CD4-positive, alpha-beta T cell treated with Interleukin-12 subunit alpha and Interleukin-12 subunit beta, for 1 hour (primary cell): ENCODE data around the gene SSTR5.
"Not testable (repeated sequence)": the region's sequence is repeated elsewhere in the genome, so short reads cannot be mapped to it uniquely, and the experiment has no call there.

Experiments used
- DNase-seq: peaks from one replicate; pipeline ENCODE4 v3.0.0-alpha.2; 2020

SSTR5 gene

DNA sequence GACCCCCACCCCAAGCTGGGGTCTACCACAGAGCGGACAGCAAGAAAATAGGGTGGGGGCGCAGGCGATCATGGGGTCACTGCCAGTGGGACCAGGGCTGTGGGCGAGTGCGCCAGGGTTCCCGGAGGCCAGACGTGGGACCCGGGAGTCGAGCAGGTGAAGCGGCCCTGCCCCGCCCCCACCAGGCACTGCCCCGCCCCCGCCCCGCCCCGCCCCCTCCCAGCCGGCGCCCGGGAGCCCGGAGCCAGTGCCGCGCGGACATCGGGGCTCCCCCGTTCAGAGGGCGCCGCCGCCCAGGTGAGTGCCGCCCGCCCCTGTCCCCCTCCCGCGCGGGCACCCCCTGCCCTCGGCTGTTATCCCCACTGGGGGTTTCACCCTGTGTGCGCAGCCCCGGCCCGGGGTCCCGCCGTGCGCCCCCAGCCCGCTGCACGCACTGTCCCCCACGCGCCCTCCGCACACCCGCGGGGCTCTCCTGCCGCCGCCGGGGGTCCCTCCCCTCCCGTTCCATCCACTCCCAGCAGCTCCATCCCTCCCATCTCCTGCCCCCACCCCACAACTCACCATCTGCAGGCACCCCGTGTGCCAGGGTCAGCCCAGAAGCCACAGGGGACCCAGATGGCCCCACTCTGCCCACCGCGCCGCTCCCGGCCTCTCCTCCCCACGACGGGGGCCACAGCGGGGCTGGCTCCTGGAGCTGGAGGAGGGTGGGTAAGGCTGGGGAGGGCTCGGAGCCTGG is at the start of gene SSTR5:
SSTR5 (plus strand) TSS at position 222 of the 736 bp plus-strand sequence. CDS start 6,122 bp downstream, outside the sequence.
- no peak for DNase-seq

DNA sequence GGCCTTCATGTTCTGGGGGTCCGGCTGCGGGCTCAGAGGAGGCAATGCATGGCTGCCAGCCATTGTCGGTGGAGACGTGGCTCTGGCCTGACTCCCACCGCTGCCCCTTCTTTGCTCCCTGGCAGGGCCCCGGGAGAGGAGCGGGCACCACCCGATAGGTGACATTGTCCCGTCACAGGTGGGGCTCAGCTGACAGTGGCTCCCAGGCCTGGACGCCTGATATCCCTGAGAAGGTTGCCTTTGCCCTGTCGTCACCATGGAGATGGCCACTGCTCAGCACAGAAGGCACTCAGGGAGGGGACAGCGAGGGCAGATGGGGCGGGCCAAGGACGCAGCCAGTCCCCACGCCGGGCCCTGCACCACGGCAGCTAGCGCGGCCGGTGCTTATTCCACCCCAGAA is 48.4 kb upstream of the SSTR5 start:
- no peak for DNase-seq

DNA sequence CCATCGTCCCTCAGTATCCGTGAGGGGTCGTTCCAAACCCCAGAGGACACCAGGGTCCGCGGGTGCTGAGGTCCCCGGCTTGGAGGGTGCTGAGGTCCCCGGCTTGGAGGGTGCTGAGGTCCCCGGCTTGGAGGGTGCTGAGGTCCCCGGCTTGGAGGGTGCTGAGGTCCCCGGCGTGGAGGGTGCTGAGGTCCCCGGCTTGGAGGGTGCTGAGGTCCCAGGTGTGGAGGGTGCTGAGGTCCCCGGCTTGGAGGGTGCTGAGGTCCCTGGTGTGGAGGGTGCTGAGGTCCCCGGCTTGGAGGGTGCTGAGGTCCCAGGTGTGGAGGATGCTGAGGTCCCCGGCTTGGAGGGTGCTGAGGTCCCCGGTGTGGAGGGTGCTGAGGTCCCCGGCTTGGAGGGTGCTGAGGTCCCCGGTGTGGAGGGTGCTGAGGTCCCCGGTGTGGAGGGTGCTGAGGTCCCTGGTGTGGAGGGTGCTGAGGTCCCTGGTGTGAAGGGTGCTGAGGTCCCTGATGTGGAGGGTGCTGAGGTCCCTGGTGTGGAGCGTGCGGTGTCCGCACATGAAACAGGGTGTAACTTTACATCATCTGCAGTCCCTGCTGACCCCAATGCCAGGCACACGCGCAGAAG is 47.3 kb upstream of the SSTR5 start:
- not testable (repeated sequence) for DNase-seq

DNA sequence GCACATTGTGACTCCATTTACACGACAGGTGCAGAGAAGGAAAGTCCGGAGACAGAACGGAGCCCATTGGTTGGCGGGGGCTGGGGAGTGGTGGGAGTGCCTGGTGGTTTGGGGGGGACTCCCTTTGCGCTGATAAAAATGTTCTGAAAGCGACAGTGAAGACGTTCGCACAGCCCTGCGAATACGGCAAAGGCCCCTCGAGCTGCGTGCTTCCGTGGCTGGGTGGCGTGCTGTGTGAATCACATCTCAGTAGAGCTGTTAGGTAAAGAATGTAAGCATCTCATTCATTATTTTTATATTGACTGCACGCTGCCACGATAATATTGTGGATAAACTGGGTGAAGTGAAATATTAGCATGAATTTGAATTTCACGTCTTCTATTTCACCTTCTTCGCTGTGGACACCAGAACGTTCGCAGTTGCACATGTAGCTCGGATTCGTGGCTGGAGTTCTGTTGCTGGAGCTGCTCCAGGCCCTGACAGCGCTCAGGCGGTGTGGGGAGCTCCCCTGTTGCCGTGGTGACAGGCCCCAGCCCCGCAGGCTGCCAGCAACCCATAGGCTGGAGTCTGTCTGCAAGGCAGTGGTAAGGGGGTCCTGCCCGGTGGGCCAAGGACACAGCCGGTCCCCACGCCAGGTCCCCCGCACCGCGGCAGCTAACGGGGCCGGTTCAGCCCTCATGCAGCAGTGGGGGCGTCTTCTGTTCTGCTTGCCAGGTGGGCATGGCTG is 46.3 kb upstream of the SSTR5 start:
- DNase-seq, result no peak

DNA sequence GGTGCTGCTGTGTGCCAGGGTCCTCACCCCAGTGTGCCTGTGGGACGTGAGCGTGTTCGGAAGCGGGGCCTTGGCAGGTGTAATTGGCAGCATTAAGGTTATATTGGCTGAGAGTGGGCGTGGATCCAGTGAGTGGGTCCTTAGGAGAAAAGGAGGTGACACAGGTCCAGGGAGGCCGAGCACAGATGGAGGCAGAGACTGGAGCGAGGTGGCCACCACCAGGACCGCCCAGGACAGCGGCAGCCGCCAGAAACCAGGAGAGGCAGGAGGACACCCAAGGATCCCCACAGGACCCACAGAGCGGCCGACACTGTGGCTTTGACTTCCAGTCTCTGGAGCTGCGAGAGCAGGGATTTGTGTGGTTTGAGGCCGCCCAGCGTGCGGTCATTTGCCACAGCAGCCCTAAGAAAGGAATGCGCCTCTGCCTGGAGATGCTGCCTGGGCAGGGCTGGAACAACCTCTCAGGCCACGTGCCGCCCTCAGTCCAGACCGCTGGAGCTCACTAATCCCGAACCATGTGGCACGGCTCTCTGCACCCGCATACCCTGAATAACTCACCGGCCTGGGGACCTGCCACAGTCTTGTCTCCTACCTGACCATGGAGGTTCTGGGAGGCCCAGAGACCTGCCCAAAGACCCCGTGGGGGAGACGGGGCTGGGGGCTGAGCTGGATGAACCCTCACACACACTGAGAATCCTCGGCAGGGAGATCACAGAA is 45.6 kb upstream of the SSTR5 start:
- no peak for DNase-seq

DNA sequence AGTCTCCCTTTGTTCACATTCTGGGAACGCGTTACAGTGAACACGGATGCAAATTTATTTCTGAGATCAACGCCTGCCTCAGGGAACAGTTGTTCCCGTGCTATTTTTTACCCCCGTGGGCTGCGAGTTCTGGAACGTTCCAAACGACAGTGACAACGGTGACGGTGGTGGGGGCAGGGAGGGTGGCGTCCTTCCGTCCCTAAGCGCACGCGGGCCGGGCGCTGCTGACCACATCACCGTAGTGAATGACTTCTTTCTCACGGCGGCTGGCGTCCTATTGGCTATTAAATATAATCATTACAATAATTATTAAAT is 45.1 kb upstream of the SSTR5 start:
- no peak for DNase-seq

DNA sequence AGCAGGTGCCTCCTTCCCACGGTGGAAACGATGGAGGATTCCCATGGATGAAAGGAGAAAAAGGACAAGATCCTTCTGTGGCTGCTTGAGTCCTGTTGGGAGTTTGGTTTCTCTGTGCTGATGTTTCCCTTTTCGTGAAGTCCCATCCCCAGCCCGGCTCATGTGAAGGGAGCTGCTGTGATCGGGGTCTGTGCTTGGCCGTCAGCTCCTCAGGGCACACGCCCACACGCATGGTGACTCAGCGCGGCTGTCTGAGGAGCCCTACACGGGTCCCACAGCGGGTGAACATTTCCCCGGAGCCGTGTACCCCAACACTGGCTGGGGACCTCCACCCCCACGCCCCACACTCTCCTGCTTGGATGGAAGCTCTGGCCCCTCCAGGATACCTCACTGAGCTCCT is 44.5 kb upstream of the SSTR5 start:
- no peak for DNase-seq

DNA sequence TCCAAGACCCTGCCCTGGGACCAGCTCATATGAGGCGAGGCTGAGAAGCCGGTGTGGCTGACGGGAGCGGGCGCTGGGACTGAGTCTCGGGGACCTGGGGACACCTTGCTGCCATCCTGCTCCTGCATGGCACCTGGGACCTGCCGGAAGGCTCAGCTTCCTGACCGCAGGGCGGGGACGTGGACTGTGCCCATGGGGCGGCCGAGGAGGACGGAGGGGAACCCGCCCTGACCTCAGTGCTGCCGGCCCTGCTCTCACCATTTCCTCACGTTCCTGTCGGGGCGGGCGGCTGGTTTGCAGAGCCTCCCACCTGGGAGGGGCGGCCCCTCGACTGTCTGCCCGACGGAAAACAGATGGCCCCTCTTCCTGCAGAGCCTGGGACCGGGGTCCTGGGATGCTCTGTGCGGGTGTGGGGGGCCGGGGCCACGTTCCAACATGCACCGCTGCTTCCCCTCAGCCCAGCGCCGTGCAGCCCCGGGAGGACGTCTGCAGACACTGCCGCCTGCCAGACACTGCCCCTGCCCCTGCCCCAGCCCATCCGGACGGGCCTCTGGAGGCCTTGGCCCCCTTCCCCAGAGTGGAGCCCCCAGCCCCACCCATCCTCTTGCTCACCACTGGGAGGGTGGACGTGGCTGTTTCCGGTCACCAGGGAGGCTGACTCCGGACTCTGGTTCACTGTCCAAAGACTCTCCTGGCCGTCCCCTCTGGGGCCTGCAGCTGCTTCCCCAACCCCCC is 43.9 kb upstream of the SSTR5 start:
- DNase-seq, result no peak

DNA sequence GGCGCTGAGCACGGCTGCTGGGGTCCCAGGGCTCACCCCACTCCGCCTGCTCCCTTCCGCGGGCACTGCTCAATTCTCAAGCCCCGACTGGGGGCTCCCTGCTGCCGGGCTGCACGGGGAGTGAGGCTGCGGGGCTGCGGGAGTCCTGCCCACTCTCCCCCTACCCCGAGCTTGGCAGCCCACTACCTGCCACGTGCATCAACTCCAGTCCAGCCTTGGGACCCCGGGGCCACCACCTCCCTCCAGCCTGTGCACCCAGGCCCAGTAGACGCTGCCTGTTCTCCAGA is 43.3 kb upstream of the SSTR5 start:
- no peak for DNase-seq

DNA sequence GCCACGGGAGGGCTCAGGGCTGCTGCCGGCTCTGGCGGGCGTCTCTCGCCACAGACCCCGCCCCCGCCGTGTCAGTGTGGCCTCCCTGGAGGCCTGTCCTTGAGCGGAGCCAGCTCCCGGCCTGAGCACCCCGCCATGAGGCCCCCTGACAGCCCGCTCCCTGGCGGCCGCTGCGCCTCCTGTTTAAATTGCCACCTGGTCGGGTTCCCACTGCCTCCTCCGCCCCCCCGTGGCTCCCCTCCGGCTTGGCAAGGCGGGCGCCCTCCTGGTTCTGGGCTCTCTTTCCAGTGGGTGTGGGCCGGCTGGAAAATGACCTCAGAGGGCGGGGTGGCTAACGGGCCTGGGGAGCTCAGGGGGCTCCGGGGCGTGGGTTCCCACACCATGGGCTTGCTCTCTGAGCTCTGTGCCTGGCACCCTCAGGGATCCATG is 42.1 kb upstream of the SSTR5 start:
- no peak for DNase-seq

DNA sequence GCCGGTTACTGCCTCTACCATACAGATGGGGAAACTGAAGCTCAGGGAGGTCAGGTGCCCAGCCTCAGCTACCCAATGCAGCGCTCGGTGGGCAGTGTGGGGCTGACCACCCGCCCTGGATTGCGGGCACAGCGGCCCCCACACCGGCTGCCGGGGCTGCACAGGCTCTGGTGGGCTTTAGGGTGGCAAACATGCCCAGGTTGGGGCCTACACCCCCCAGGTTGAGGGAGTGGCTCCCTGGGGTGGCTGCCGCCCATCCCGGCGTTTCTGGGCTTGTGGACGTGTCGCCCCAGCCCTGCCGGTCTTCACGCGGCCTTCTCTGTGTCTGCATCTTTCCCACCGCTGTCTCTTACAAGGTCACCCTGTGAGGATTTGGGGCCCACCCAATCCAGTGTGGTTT is 40.9 kb upstream of the SSTR5 start:
- no peak for DNase-seq

DNA sequence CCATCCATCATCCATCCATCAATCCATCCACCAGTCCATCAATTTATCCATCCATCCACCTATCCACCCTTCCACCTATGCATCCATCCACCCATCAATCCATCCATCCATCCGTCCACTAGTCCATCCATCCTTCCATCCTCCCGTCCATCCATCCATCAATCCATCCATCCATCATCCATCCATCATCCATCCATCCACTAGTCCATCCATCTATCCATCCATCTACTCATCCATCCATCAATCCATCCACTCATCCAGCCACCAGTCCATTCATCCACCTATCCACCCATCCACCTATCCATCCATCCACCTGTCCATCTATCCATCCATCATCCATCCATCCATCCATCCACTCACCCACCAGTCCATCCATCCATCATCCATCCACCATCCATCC is 39.9 kb upstream of the SSTR5 start:
- no peak for DNase-seq

DNA sequence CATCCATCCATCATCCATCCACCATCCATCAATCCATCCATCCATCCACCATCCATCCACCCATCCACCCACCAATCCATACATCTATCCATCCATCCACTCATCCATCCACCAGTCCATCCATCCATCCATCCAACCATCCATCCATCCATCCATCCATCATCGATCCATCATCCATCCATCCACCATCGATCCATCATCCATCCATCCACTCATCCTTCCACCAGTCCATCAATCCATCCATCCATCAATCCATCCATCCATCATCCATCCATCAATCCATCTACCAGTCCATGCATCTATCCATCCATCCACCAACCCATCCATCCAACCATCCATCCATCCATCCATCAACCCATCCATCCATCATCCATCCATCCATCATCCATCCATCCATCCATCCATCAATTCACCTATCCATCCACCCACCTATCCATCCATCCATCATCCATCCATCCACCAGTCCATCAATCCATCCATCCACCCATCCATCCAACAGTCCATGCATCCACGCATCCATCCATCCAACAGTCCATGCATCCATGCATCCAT is 39.3 kb upstream of the SSTR5 start:
- DNase-seq, result no peak

DNA sequence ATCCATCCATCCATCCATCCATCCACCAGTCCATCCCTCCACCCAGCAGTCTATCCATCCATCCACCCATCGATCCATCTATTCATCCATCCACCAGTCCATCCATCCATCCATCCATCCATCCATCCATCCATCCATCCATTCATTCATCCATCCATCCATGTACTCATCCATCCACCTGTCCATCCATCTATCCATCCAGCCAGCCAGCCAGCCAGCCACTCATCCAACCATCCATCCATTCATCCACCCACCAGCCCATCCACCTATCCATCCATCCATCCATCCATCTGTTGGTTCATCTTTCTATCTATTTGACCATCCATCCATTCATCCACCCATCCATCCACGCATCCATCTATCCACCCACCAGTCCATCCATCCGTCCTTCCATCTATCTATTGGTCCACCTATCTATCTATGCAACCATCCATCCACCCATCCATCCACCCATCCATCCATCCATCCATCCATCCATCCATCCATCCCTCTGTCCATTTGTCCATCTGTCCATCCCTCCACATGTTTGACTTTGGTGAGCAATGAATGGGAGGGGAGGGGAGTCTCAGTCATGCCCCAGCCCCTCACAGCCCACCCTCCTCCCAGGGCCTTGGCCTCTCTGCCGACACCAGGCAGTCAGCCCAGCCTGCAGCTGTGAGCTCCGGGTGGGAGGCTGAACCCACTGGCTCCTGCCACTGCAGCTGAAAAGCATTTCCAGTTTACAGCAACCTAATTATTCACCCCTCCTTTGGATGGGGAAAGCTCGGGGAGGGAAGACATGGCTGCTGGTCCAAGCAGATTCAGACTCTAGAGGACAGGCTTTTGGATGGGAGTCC is 38.1 kb upstream of the SSTR5 start:
- no peak for DNase-seq

DNA sequence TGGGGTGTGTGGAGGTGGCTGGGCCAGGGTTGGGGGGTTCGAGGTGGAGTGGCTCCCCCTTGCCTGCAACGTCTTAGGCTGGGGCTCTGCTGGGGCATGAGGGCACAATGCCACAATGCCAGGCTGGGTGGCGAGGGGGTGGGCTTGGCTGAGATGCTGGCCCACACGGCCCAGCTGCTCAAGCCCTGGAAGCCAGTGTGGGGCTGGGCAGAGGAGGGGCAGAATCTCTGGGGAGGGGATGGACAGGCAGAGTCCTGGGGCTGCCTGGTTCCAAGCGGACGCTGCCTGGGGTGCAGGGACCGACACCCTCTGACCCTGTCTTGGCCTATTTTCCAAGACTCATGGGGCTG is 37.5 kb upstream of the SSTR5 start:
- DNase-seq, result no peak

DNA sequence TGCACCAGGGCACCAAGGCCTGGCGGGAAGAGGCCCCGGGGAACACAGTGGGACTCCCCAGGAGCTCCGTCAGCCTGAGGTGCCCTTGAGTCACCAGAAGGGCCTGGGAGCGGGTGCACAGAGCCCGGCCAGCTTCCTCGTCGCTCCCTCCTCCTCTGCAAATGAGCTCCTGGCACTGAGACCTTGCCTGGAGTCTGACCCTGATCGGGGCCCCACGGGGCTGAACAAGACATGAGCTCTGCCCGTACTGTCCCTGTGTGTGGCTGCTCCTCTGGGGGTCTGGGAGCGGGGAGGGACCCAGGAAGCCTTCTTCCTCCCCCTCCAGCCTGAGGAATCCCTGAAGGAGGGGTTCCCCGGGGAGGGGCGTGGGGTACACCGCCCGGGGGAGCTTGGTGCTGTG is 36.4 kb upstream of the SSTR5 start:
- DNase-seq, result no peak

DNA sequence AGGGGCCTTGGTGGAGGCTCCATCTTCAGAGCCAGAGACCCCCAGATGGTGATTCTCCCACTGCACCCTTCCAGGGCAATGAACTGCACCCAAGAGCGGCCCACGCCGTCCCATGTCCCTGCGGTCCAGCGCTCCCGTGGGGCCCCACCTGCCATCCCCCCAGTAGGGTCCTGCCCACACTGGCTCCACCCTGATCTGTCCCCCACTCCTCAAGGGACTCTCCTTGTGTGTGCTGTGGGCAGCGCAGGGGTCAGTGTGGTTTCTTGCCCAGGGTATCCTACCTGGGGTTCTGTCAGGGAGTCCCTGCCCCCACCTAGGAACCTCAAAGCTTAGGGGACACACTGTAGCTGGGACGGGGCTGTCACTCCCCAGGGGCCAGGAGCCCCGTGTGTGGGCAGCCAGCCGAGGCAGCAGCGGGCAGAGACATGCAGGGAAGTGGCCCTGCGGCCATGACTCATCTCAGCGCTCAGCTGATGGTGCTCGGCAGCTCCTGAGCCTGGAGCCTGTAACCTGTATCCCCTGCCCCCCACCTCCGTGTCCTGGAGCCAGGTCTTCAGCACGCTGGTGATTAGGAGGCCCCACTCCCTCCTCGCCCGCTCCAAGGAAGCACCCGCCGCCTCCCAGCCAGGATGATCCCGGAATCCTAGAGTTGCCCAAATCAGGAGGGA is 35.7 kb upstream of the SSTR5 start:
- DNase-seq, result no peak

DNA sequence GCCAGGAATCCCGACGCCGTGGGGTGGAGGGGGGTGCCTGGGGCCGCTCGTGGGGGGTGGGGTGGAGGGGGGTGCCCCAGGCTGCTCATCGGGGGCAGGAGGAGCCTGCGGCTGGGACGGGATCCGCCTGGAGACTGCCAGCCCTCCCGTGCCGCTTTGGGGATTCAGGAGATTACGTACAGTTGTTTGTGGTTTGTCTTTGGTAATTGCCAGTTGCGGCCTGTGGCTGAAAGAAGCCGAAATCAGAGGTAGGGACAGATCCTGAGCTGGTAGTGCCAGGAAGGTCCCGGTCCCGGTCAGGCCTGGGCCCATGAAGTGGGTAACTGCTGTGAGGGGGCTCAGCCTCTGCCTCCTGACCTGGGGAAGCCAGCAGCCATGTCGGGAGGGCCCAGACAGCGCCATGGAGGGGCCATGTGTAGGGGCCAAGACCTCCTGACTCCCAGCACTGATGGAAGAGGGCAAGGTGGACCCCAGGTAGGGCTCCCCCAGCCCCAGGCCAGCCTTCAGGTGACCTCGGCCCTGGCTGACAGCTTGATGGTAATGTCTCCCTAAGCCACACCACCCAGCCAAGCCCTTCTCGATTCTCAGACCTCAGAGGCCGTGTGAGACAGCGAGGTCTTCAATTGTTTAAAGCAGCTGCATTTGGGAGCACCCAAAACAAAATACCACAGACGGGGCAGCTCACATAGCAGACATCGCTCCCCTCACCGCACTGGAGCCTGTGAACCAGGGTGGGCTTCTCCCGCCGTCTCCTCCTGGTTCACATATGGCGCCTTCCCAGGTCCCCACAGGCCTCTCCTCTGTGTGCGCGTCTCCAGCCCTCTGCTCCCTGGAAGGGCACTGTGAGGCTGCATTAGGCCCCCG is 34.9 kb upstream of the SSTR5 start:
- DNase-seq, result no peak

DNA sequence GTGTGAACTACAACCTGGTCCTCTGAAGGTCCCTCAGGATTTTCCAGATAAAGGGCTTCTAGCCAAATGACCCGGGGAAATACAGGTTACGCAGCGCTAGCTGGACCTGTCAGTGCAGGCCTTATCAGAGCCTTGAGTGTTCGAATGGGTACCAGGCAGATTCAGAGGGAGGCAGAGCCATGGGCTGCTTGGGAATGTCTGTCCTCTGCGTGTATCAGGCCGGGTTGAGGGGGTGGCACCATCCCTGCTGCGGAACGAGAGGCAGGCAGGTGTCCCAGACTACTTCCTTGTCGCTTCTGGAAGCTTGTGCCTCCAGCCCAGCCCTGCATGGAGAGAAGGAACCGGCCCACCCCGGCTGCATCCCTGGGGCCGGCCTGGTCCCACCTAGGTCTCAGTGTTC is 33.6 kb upstream of the SSTR5 start:
- no peak for DNase-seq

DNA sequence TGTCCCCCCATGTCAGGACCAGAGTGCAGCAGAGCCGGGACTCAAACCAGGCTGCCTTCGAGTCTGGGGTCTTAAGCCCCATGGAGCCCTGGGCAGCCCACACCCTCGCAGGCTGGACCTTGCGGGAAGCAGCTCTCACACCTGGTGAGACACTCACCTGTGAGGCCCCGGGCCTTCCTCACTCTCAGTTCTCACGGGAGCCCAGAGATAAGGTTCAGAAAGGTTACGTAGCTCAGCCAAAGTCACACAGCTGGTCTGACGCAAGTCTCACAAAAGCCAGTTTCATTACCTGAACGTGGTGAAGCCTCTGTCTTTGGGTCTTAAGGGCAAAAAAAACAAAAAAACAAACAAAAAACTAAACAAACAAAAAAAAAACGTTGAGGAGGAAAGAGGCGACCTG is 32.8 kb upstream of the SSTR5 start:
- DNase-seq, result no peak
